HEK293 (cell line): ENCODE measurements around the gene NCK2.

Source experiments
- CTCF ChIA-PET: fragments of 350-600 bp; formaldehyde crosslinking; extraction: SDS; loops from one replicate; lab custom pipeline; 2021; ENCODE audit warnings: antibody characterized with exemption; lab: Yijun Ruan, JAX
- POLR2A ChIA-PET: fragments of 300-600 bp; formaldehyde crosslinking; extraction: SDS; loops from one replicate; lab custom pipeline; 2020; ENCODE audit warnings: antibody characterized with exemption, inconsistent platforms; lab: Yijun Ruan, JAX
- H3K27ac ChIP-seq: fragments of 200-500 bp; sonication (Bioruptor generic); 2 replicates; pipeline ENCODE4 v1.5.1; 2014; ENCODE audit warnings: low read depth, low read length, control low read depth, inconsistent platforms; ENCODE audit errors: extremely low read depth
- H3K36me3 ChIP-seq, 2 experiments: fragments of 200-500 bp in 1 of 2; sonication (Bioruptor generic) in 1 of 2; 1 replicate in 1 of 2; 2 replicates in 1 of 2; pipeline ENCODE4 v1.5.1; 2014 to 2017; ENCODE audit warnings: inconsistent platforms in 2 of 2, low read length in 2 of 2; ENCODE audit not compliant: control insufficient read depth in 2 of 2, insufficient read depth in 1 of 2
- H3K4me1 ChIP-seq: fragments of 200-500 bp; sonication (Bioruptor generic); 2 replicates; pipeline ENCODE4 v1.5.1; 2014; ENCODE audit warnings: mild to moderate bottlenecking, low read length, inconsistent platforms; ENCODE audit not compliant: control insufficient read depth, insufficient read depth
- H3K4me3 ChIP-seq: 2 replicates; pipeline ENCODE4 v1.5.1; 2011; ENCODE audit warnings: low read depth, mild to moderate bottlenecking, control low read depth, low read length, moderate library complexity
- H3K9me3 ChIP-seq: fragments of 200-500 bp; sonication (Bioruptor generic); 2 replicates; pipeline ENCODE4 v1.5.1; 2014; ENCODE audit warnings: low read depth, low read length, inconsistent platforms; ENCODE audit not compliant: control insufficient read depth, insufficient read depth
- BCL6B ChIP-seq: fragments of 450-650 bp; formaldehyde crosslinking; IDR thresholded peaks from 2 replicates; pipeline ENCODE4 v1.5.1; 2017; ENCODE audit warnings: missing biosample characterization, missing genetic modification characterization
- ELK4 ChIP-seq: IDR thresholded peaks from 2 replicates; pipeline ENCODE4 v1.6.1; 2011; ENCODE audit warnings: mild to moderate bottlenecking, low read depth, low read length, borderline replicate concordance
- GLI2 ChIP-seq: fragments of 450-650 bp; formaldehyde crosslinking; IDR thresholded peaks from 2 replicates; pipeline ENCODE4; 2017; ENCODE audit warnings: missing biosample characterization, missing genetic modification characterization, low read depth, borderline replicate concordance
- INSM2 ChIP-seq: fragments of 450-650 bp; formaldehyde crosslinking; IDR thresholded peaks from 2 replicates; pipeline ENCODE4 v1.5.1; 2016; ENCODE audit warnings: missing biosample characterization, missing genetic modification characterization
- PRDM1 ChIP-seq: fragments of 450-650 bp; formaldehyde crosslinking; IDR thresholded peaks from 2 replicates; pipeline ENCODE4; 2016; ENCODE audit warnings: missing biosample characterization, missing genetic modification characterization
- RBAK ChIP-seq: fragments of 450-650 bp; formaldehyde crosslinking; IDR thresholded peaks from 2 replicates; pipeline ENCODE4 v1.5.1; 2016; ENCODE audit warnings: missing biosample characterization, missing genetic modification characterization
- WT1 ChIP-seq: fragments of 450-650 bp; formaldehyde crosslinking; IDR thresholded peaks from 2 replicates; pipeline ENCODE4 v1.5.1; 2016; ENCODE audit warnings: missing biosample characterization, missing genetic modification characterization
- ZBTB48 ChIP-seq: fragments of 450-650 bp; formaldehyde crosslinking; IDR thresholded peaks from 2 replicates; pipeline ENCODE4 v1.5.1; 2016; ENCODE audit warnings: missing biosample characterization, missing genetic modification characterization
- ZEB2 ChIP-seq: fragments of 450-650 bp; formaldehyde crosslinking; IDR thresholded peaks from 2 replicates; pipeline ENCODE4 v1.5.1; 2016; ENCODE audit warnings: missing biosample characterization, missing genetic modification characterization
- ZNF114 ChIP-seq: fragments of 450-650 bp; formaldehyde crosslinking; IDR thresholded peaks from 2 replicates; pipeline ENCODE4 v1.5.0; 2017; ENCODE audit warnings: missing biosample characterization, missing genetic modification characterization
- ZNF175 ChIP-seq: fragments of 450-650 bp; formaldehyde crosslinking; IDR thresholded peaks from 2 replicates; pipeline ENCODE4 v1.5.1; 2016; ENCODE audit warnings: missing biosample characterization, missing genetic modification characterization
- ZNF2 ChIP-seq: fragments of 450-650 bp; formaldehyde crosslinking; IDR thresholded peaks from 2 replicates; pipeline ENCODE4 v1.5.1; 2016; ENCODE audit warnings: missing biosample characterization, missing genetic modification characterization
- ZNF24 ChIP-seq: fragments of 450-650 bp; formaldehyde crosslinking; IDR thresholded peaks from 2 replicates; pipeline ENCODE4 v1.5.1; 2016; ENCODE audit warnings: missing biosample characterization, missing genetic modification characterization
- ZNF274 ChIP-seq, 2 experiments: fragments of 200-500 bp in 1 of 2; fragments of 450-650 bp in 1 of 2; sonication (Bioruptor generic) in 1 of 2; formaldehyde crosslinking in 1 of 2; IDR thresholded peaks; 2 replicates each; pipeline versions ENCODE4 v1.5.1 to v1.6.1; 2014 to 2016; ENCODE audit warnings: borderline replicate concordance in 1 of 2, inconsistent platforms in 1 of 2, low read length in 1 of 2, missing biosample characterization in 1 of 2, missing genetic modification characterization in 1 of 2
- ZNF341 ChIP-seq: fragments of 450-650 bp; formaldehyde crosslinking; IDR thresholded peaks from 2 replicates; pipeline ENCODE4; 2016; ENCODE audit warnings: low read depth, missing biosample characterization, missing genetic modification characterization
- ZNF354C ChIP-seq: fragments of 450-650 bp; formaldehyde crosslinking; IDR thresholded peaks from 2 replicates; pipeline ENCODE4 v1.5.1; 2016; ENCODE audit warnings: missing biosample characterization, missing genetic modification characterization, low read depth, borderline replicate concordance
- ZNF433 ChIP-seq: fragments of 450-650 bp; formaldehyde crosslinking; IDR thresholded peaks from 2 replicates; pipeline ENCODE4 v1.5.1; 2016; ENCODE audit warnings: missing biosample characterization, missing genetic modification characterization, low read depth
- ZNF473 ChIP-seq: fragments of 450-650 bp; formaldehyde crosslinking; IDR thresholded peaks from 2 replicates; pipeline ENCODE4 v1.5.1; 2017; ENCODE audit warnings: missing biosample characterization, missing genetic modification characterization
- ZNF555 ChIP-seq: fragments of 450-650 bp; formaldehyde crosslinking; conservative IDR thresholded peaks from 2 replicates; pipeline ENCODE4 v1.5.1; 2017; ENCODE audit warnings: missing biosample characterization, mild to moderate bottlenecking, missing genetic modification characterization, inconsistent platforms
- ZNF585B ChIP-seq: fragments of 450-650 bp; formaldehyde crosslinking; IDR thresholded peaks from 2 replicates; pipeline ENCODE4 v1.5.1; 2016; ENCODE audit warnings: missing biosample characterization, missing genetic modification characterization
- ZNF624 ChIP-seq: fragments of 450-650 bp; formaldehyde crosslinking; IDR thresholded peaks from 2 replicates; pipeline ENCODE4 v1.5.1; 2017; ENCODE audit warnings: missing biosample characterization, missing genetic modification characterization
- ZNF704 ChIP-seq: fragments of 450-650 bp; formaldehyde crosslinking; IDR thresholded peaks from 2 replicates; pipeline ENCODE4 v1.5.1; 2016; ENCODE audit warnings: missing biosample characterization, missing genetic modification characterization
- ZNF791 ChIP-seq: fragments of 450-650 bp; formaldehyde crosslinking; IDR thresholded peaks from 2 replicates; pipeline ENCODE4 v1.5.1; 2016; ENCODE audit warnings: missing biosample characterization, missing genetic modification characterization
- ZSCAN18 ChIP-seq: fragments of 450-650 bp; formaldehyde crosslinking; IDR thresholded peaks from 2 replicates; pipeline ENCODE4 v1.5.1; 2016; ENCODE audit warnings: missing biosample characterization, missing genetic modification characterization
- ZSCAN5A ChIP-seq: fragments of 450-650 bp; formaldehyde crosslinking; IDR thresholded peaks from 2 replicates; pipeline ENCODE4 v1.5.1; 2016; ENCODE audit warnings: missing biosample characterization, missing genetic modification characterization

The NCK2 gene

GRCh38 chr2:105780606-105781005 is 35.9 kb downstream of the NCK2 start:
- POLR2A ChIA-PET: no interaction called here
- no peak for TF ChIP-seq ZNF555 (tag by site-specific recombination)
- TF ChIP-seq ZNF354C: no peak
- TF ChIP-seq ZNF473 (tag by site-specific recombination): no peak
- no peak for TF ChIP-seq BCL6B (tag by site-specific recombination)
- no peak for TF ChIP-seq ZSCAN5A (tag by site-specific recombination)
- no peak for TF ChIP-seq ZNF175 (tag by site-specific recombination)
- no peak for TF ChIP-seq ZNF624
- no peak for TF ChIP-seq ZNF24 (tag by site-specific recombination)
- no peak for TF ChIP-seq ZBTB48 (tag by site-specific recombination)
- TF ChIP-seq ZNF2 (tag by site-specific recombination): no peak
- no peak for TF ChIP-seq ELK4
- TF ChIP-seq ZNF791 (tag by site-specific recombination): no peak
- no peak for TF ChIP-seq ZNF585B (tag by site-specific recombination)
- TF ChIP-seq ZNF704: no peak
- TF ChIP-seq GLI2 (tag by site-specific recombination): no peak
- TF ChIP-seq ZNF341 (tag by site-specific recombination): no peak

DNA sequence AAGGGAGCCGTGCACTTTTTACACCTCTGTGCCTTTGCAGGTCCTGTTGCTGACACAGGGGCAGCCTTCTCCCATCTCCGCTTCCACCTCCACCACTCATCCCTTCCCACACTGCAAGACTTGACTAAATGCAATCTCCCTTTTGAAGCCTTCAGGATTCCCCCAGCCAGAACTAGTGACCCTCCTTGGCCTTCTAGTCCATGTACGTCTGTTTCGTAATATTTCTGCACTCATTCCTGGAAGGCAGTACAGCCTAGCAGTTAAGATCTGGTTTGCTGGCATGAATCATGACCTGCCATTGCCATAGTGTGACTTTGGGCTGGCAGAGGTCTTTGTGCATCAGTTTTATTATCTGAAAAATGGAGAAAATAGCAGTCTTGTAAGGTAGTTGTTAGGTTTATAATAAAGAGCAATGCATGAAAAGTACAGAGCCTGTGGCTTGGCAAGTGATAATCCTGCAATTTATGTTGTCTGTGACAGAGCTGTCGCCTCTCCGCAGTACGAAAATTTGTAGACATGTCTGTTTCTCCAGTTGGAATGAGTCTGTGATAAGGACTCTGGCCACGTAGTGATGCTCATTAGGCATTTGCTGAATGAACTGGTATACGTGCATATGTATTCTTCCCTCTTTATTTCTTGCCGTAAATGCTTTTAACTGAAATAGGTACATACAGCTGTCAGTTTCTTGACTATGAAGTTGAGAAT is 36.7 kb downstream of the NCK2 start:
- TF ChIP-seq INSM2 (tag by site-specific recombination): no peak
- TF ChIP-seq ZNF341 (tag by site-specific recombination): no peak
- no peak for TF ChIP-seq ZNF433
- no peak for TF ChIP-seq PRDM1 (tag by site-specific recombination)
- no peak for TF ChIP-seq ZNF274 (IDR thresholded peaks at IDR 0.05; ENCODE audit: low read length)
- TF ChIP-seq ZNF274 (tag by site-specific recombination; IDR thresholded peaks at IDR 0.05; ENCODE audit: borderline replicate concordance): no peak
- no peak for TF ChIP-seq ZNF114 (tag by site-specific recombination)
- TF ChIP-seq WT1 (tag by site-specific recombination): no peak
- no peak for TF ChIP-seq RBAK (tag by site-specific recombination)
- TF ChIP-seq ZSCAN18 (tag by site-specific recombination): no peak
- no peak for TF ChIP-seq ZEB2 (tag by site-specific recombination)
- no peaks in the 10 kb centered on the region for H3K4me1 ChIP-seq
- no peak overlapping the region for H3K4me3 ChIP-seq
- no peaks in the 10 kb centered on the region for H3K9me3 ChIP-seq
- ChIA-PET CTCF (no interaction called here), POLR2A (no interaction called here)
- H3K36me3 ChIP-seq: peaks cover 0 to 3% of the 10 kb centered on the region in 2 experiments; a peak in 1 of 3 replicates
- H3K27ac ChIP-seq: no peak overlapping the region

More at GRCh38 chr2:105780606-105781005, 35.9 kb downstream of the NCK2 start:
- Histone ChIP-seq H3K4me1 (no peaks in the 10 kb centered on the region; the same call in 1 of the 2 replicates), H3K36me3 (peaks cover 0 to 3% of the 10 kb centered on the region in 2 experiments; a peak in 1 of 3 replicates), H3K4me3 (no peak overlapping the region), H3K27ac (no peak overlapping the region), H3K9me3 (no peaks in the 10 kb centered on the region)
- CTCF ChIA-PET: no interaction called here
